SK-N-MC (cell line): Measurements from ENCODE around the gene FRMD6.

Experiments used
- DNase-seq: peaks from one replicate; pipeline ENCODE4 v3.0.0-alpha.2; 2011; ENCODE audit warnings: low read depth, low spot score
- H3K27ac ChIP-seq: fragments of 200-600 bp; sonication (generic); 2 replicates; pipeline ENCODE4 v1.5.1; 2016; ENCODE audit warnings: mixed run types
- H3K36me3 ChIP-seq: fragments of 200-600 bp; sonication (generic); 2 replicates; pipeline ENCODE4 v1.6.1; 2017; ENCODE audit warnings: antibody characterized with exemption, low read length, mixed read lengths; ENCODE audit not compliant: insufficient read depth
- H3K4me3 ChIP-seq: fragments of 200-600 bp; sonication (generic); 2 replicates; pipeline ENCODE4 v1.5.1; 2016
- H3K9ac ChIP-seq: fragments of 200-600 bp; sonication (generic); 2 replicates; pipeline ENCODE4 v1.8.0; 2017; ENCODE audit warnings: mixed run types, mixed read lengths; ENCODE audit not compliant: insufficient read length
- H3K9me3 ChIP-seq: fragments of 200-600 bp; sonication (generic); 2 replicates; pipeline ENCODE4 v1.6.1; 2017; ENCODE audit warnings: low read depth, mild to moderate bottlenecking, antibody characterized with exemption, low read length, moderate library complexity, mixed read lengths
- EZH2 ChIP-seq: fragments of 200-600 bp; sonication (generic); IDR thresholded peaks from one replicate; pipeline ENCODE4 v1.6.1; 2017; ENCODE audit warnings: antibody characterized with exemption
- FOXP2 ChIP-seq: optimal IDR thresholded peaks from 2 replicates; pipeline ENCODE3; 2011; ENCODE audit warnings: mild to moderate bottlenecking, moderate library complexity; ENCODE audit not compliant: insufficient read depth; ENCODE audit errors: extremely low read length, control extremely low read depth
- POLR2AphosphoS5 ChIP-seq: IDR thresholded peaks from 2 replicates; pipeline ENCODE4 v1.6.1; 2012; ENCODE audit warnings: mild to moderate bottlenecking, low read depth, low read length, borderline replicate concordance

The FRMD6 gene

GRCh38 chr14:51715742-51716141 lies 64.0 kb downstream of the FRMD6 start:
- Histone ChIP-seq H3K27ac (no peak overlapping the region), H3K9me3 (no peaks in the 10 kb centered on the region), H3K4me3 (no peak overlapping the region), H3K36me3 (peaks cover 76% of the 10 kb centered on the region), H3K9ac (no peak overlapping the region)
- TF ChIP-seq FOXP2 = no peak
- no peak for TF ChIP-seq POLR2AphosphoS5
- TF ChIP-seq EZH2 = no peak
- DNase-seq = no peak

- Histone ChIP-seq H3K9me3 (no peaks in the 10 kb centered on the region), H3K27ac (no peak overlapping the region), H3K4me3 (no peak overlapping the region), H3K36me3 (peaks cover 72% of the 10 kb centered on the region), H3K9ac (no peak overlapping the region)
- no peak for DNase-seq
- TF ChIP-seq POLR2AphosphoS5 = no peak
- no peak for TF ChIP-seq EZH2
- no peak for TF ChIP-seq FOXP2
These were observed 64.9 kb downstream of the FRMD6 start for GRCh38 chr14:51716610-51717009.

GRCh38 chr14:51717766-51718165 lies 66.1 kb downstream of the FRMD6 start:
- Histone ChIP-seq H3K27ac (no peak overlapping the region), H3K36me3 (peaks cover 73% of the 10 kb centered on the region), H3K9ac (no peak overlapping the region), H3K9me3 (no peaks in the 10 kb centered on the region), H3K4me3 (no peak overlapping the region)
- no peak for TF ChIP-seq POLR2AphosphoS5
- TF ChIP-seq FOXP2 = no peak
- TF ChIP-seq EZH2 = no peak
- no peak for DNase-seq

- H3K36me3 ChIP-seq = peaks cover 81% of the 10 kb centered on the region
- H3K9me3 ChIP-seq = no peaks in the 10 kb centered on the region
- no peak overlapping the region for H3K4me3 ChIP-seq
- no peak for DNase-seq
- TF ChIP-seq EZH2 (no peak), FOXP2 (no peak), POLR2AphosphoS5 (no peak)
- H3K27ac ChIP-seq = no peak overlapping the region
- H3K9ac ChIP-seq = no peak overlapping the region
These were observed 68.2 kb downstream of the FRMD6 start for GRCh38 chr14:51719955-51720354.

- Histone ChIP-seq H3K27ac (peak overlapping the region; percentile 2; the same call in 1 of the 2 replicates), H3K4me3 (no peak overlapping the region), H3K9me3 (no peaks in the 10 kb centered on the region), H3K9ac (no peak overlapping the region), H3K36me3 (peaks cover 79% of the 10 kb centered on the region)
- no peak for DNase-seq
- TF ChIP-seq POLR2AphosphoS5 = no peak
- TF ChIP-seq EZH2 = no peak
- no peak for TF ChIP-seq FOXP2
These were observed 72.3 kb downstream of the FRMD6 start for GRCh38 chr14:51723990-51724389.

- Histone ChIP-seq H3K36me3 (peaks cover 76% of the 10 kb centered on the region), H3K4me3 (no peak overlapping the region), H3K9me3 (no peaks in the 10 kb centered on the region), H3K27ac (peak overlapping the region; percentile 2; the same call in 1 of the 2 replicates), H3K9ac (no peak overlapping the region)
- DNase-seq = no peak
- TF ChIP-seq POLR2AphosphoS5 (no peak), EZH2 (no peak), FOXP2 (no peak)
These were observed 72.9 kb downstream of the FRMD6 start for GRCh38 chr14:51724650-51725049.

GRCh38 chr14:51725061-51725460 lies 73.4 kb downstream of the FRMD6 start:
- no peak for TF ChIP-seq FOXP2
- TF ChIP-seq POLR2AphosphoS5 = no peak
- no peak for TF ChIP-seq EZH2
- DNase-seq = no peak
- no peak overlapping the region for H3K9ac ChIP-seq
- H3K36me3 ChIP-seq = peaks cover 74% of the 10 kb centered on the region
- no peak overlapping the region for H3K4me3 ChIP-seq
- no peak overlapping the region for H3K27ac ChIP-seq
- no peaks in the 10 kb centered on the region for H3K9me3 ChIP-seq

- Histone ChIP-seq H3K27ac (no peak overlapping the region), H3K36me3 (peaks cover 65% of the 10 kb centered on the region), H3K9ac (no peak overlapping the region), H3K9me3 (no peaks in the 10 kb centered on the region), H3K4me3 (no peak overlapping the region)
- TF ChIP-seq POLR2AphosphoS5 (no peak), EZH2 (no peak), FOXP2 (no peak)
- no peak for DNase-seq
These were observed 74.6 kb downstream of the FRMD6 start for GRCh38 chr14:51726166-51726899.

- Histone ChIP-seq H3K27ac (no peak overlapping the region), H3K9ac (no peak overlapping the region), H3K9me3 (no peaks in the 10 kb centered on the region), H3K4me3 (no peak overlapping the region), H3K36me3 (peaks cover 55% of the 10 kb centered on the region)
- TF ChIP-seq FOXP2 = no peak
- no peak for TF ChIP-seq EZH2
- no peak for TF ChIP-seq POLR2AphosphoS5
- DNase-seq = no peak
These were observed 75.8 kb downstream of the FRMD6 start for GRCh38 chr14:51727526-51727925.
